ENCODE data around the gene AQP2. TPM values are rescaled to one million over a fixed set of nuclear protein-coding genes. Genes with fewer than 3 reads are reported as not detected.

Gene AQP2
- not detected in 2 replicates for total RNA-seq (2022)
- not detected for Bru-seq, nascent RNA
- BruChase-seq, experiment 1, labeled RNA remaining after a 2-hour chase: not detected
- BruChase-seq, experiment 2, labeled RNA remaining after a 6-hour chase: not detected
- long read RNA-seq: 0 reads

GRCh38 chr12:49950273-49951251 lies at the start of gene AQP2:
Gene AQP2 (plus strand): TSS chr12:49950737. CDS start chr12:49950831, 94 bp downstream.
- Histone ChIP-seq H3K4me1 (peaks cover 5% of the 10 kb centered on the region; the same call in 1 of the 2 replicates), H3K36me3 (ENCODE audit: control insufficient read depth, insufficient read depth, low read length) (no peaks in the 10 kb centered on the region), H3K9me3 (no peaks in the 10 kb centered on the region), H3K4me3 (ENCODE audit: low read depth, low read length) (no peak within 1 kb of the TSS), H3K27me3 (replicated peaks; ENCODE audit: control insufficient read depth, insufficient read depth, low read length) (no peaks in the 10 kb centered on the region)
- TF ChIP-seq CTCF (IDR thresholded peaks at IDR 0.05; ENCODE audit: insufficient read depth in 1 of 2, low read depth in 1 of 2, low read length in 1 of 2, severe bottlenecking in 1 of 2, unreplicated experiment in 1 of 2): no peak
- ChIA-PET CTCF (interaction anchor here (0.7 to 1.1 kb wide), 2 partner anchors 11 to 17 kb away, joined by 5 read pairs; no protein-coding TSS in a partner anchor), POLR2A (no interaction called here)
- DNase-seq: no peak
- H3K4me1 Mint-ChIP-seq (ENCODE audit: low read depth, unreplicated experiment): peaks cover 9% of the 10 kb centered on the region
- no peak within 1 kb of the TSS for H3K27ac Mint-ChIP-seq (ENCODE audit: unreplicated experiment)
- H3K27me3 Mint-ChIP-seq (ENCODE audit: insufficient read depth, unreplicated experiment): no peaks in the 10 kb centered on the region
- peaks cover 3% of the 10 kb centered on the region for H3K36me3 Mint-ChIP-seq (ENCODE audit: insufficient read depth, unreplicated experiment)
- H3K4me3 Mint-ChIP-seq (ENCODE audit: unreplicated experiment): no peak within 1 kb of the TSS
- no peaks in the 10 kb centered on the region for H3K9me3 Mint-ChIP-seq (ENCODE audit: unreplicated experiment)
- intact Hi-C loops (cut with micrococcal nuclease; ENCODE audit: unreplicated experiment): loop anchor here (5.0 kb wide), 1 partner anchor 83 kb away; no protein-coding TSS in a partner anchor
- no TSS peak for BruUV-seq (replicated peaks)

GRCh38 chr12:49901026-49901425 lies 49.5 kb upstream of the AQP2 start:
- Histone ChIP-seq H3K36me3 (ENCODE audit: control insufficient read depth, insufficient read depth, low read length) (no peaks in the 10 kb centered on the region), H3K4me1 (peaks cover 1% of the 10 kb centered on the region; the same call in 1 of the 2 replicates), H3K4me3 (ENCODE audit: low read depth, low read length) (no peak overlapping the region), H3K9me3 (no peaks in the 10 kb centered on the region), H3K27me3 (replicated peaks; ENCODE audit: control insufficient read depth, insufficient read depth, low read length) (no peaks in the 10 kb centered on the region)
- Mint-ChIP-seq H3K36me3 (ENCODE audit: insufficient read depth, unreplicated experiment) (peaks cover 7% of the 10 kb centered on the region), H3K9me3 (ENCODE audit: unreplicated experiment) (no peaks in the 10 kb centered on the region), H3K4me3 (ENCODE audit: unreplicated experiment) (no peak overlapping the region), H3K27ac (ENCODE audit: unreplicated experiment) (no peak overlapping the region), H3K27me3 (ENCODE audit: insufficient read depth, unreplicated experiment) (no peaks in the 10 kb centered on the region), H3K4me1 (ENCODE audit: low read depth, unreplicated experiment) (peaks cover 7% of the 10 kb centered on the region)
- intact Hi-C loops (cut with micrococcal nuclease; ENCODE audit: unreplicated experiment): loop anchor here (5.0 kb wide), 1 partner anchor 34 kb away; no protein-coding TSS in a partner anchor
- TF ChIP-seq CTCF (IDR thresholded peaks at IDR 0.05; ENCODE audit: insufficient read depth in 1 of 2, low read depth in 1 of 2, low read length in 1 of 2, severe bottlenecking in 1 of 2, unreplicated experiment in 1 of 2): no peak
- no peak for DNase-seq
- POLR2A ChIA-PET: no interaction called here
- CTCF ChIA-PET: no interaction called here
- no TSS peak for BruUV-seq (replicated peaks)

GRCh38 chr12:49901986-49902385 lies 48.6 kb upstream of the AQP2 start:
- Mint-ChIP-seq H3K4me1 (ENCODE audit: low read depth, unreplicated experiment) (peaks cover 7% of the 10 kb centered on the region), H3K36me3 (ENCODE audit: insufficient read depth, unreplicated experiment) (peaks cover 7% of the 10 kb centered on the region), H3K27me3 (ENCODE audit: insufficient read depth, unreplicated experiment) (no peaks in the 10 kb centered on the region), H3K9me3 (ENCODE audit: unreplicated experiment) (no peaks in the 10 kb centered on the region), H3K27ac (ENCODE audit: unreplicated experiment) (no peak overlapping the region), H3K4me3 (ENCODE audit: unreplicated experiment) (no peak overlapping the region)
- DNase-seq: no peak
- POLR2A ChIA-PET: no interaction called here
- no peak for TF ChIP-seq CTCF (IDR thresholded peaks at IDR 0.05; ENCODE audit: insufficient read depth in 1 of 2, low read depth in 1 of 2, low read length in 1 of 2, severe bottlenecking in 1 of 2, unreplicated experiment in 1 of 2)
- no peaks in the 10 kb centered on the region for H3K9me3 ChIP-seq
- CTCF ChIA-PET: no interaction called here
- H3K4me1 ChIP-seq: no peaks in the 10 kb centered on the region
- H3K36me3 ChIP-seq (ENCODE audit: control insufficient read depth, insufficient read depth, low read length): no peaks in the 10 kb centered on the region
- H3K4me3 ChIP-seq (ENCODE audit: low read depth, low read length): no peak overlapping the region
- BruUV-seq (replicated peaks): no TSS peak
- intact Hi-C loops (cut with micrococcal nuclease; ENCODE audit: unreplicated experiment): loop anchor here (5.0 kb wide), 1 partner anchor 35 kb away; no protein-coding TSS in a partner anchor
- no peaks in the 10 kb centered on the region for H3K27me3 ChIP-seq (replicated peaks; ENCODE audit: control insufficient read depth, insufficient read depth, low read length)
